ENCODE data around the gene WDHD1.

DNA sequence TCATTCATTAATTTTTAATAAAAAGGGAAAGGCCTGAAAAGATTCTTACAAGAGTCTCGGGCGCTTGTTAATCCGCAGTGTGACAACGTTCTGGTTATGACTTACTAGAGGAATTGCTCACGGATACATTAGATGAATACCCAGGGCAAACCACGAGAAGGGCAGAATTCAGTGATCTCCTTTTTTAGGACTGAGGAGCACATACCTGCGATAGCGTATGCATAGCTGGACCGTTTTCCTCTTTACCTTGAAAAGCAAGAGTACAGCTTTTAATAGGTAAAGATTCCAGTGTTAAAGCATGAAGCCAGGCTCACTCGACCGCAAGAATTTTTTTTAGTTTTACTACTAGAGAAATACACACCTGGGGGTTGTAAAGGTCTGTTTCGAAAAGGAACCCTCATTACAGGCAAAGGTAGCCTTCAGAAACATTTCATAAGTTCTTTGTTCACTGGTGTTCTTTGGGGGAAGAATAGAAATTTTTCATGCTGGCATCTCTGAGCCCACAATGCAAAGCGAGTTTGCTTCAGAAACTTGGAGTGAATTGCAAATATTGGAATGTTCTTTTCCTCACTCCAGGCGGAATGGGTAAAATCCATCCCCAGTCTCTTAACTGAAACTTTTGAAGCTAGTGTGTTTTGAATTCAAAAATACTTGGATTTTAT, 25.5 kb upstream of the WDHD1 start:
- TF ChIP-seq FOXP2 (optimal IDR thresholded peaks at IDR 0.05; ENCODE audit: borderline replicate concordance, extremely low read depth, extremely low read length, insufficient read depth) (no peak), TAF1 (IDR thresholded peaks at IDR 0.05; ENCODE audit: borderline replicate concordance, insufficient read depth, low read length) (no peak), POLR2AphosphoS5 (IDR thresholded peaks at IDR 0.05; ENCODE audit: low read depth, low read length) (no peak)
